NCI-H524 treated with DMSO at 0.1 percent for 48 hours (cell line): ENCODE results near the gene LRPPRC.
"Not testable (repeated sequence)": the region's sequence is repeated elsewhere in the genome, so short reads cannot be mapped to it uniquely, and the experiment has no call there.

Experiments used
- DNase-seq: peaks from one replicate; lab custom pipeline; 2025; lab: John Stamatoyannopoulos, UW

Gene LRPPRC

DNA sequence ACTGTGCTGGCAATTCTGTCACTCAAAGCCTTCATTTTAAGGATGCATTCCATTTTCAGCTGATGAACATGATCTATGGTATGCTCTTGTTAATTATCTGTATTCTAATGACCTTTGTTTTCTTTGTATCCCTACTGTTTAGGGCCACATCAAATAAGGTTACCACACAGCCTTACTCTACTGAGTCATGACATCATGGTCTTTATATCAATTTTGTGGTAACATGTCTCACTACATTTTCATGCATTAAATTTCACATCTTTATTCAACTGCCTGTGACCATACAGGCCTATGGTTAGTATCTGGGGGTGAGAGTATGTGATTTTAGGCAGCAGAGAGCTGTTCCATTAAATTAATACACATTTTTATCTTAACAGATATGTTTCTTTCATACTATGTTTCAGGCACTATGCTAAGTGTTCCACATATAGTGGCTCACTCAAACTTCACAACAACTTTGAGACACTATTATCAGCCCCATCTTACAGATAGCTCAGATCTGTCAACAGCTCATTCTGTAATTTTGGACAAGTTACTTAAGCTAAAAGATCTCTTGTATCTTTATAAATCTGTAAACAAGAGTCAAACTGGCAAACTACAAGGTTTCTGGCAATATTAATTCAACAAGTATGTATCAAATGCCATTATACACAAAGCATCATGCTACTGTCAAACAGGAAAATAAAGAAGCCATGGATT lies 18.0 kb downstream of the LRPPRC start:
- DNase-seq, result no peak

DNA sequence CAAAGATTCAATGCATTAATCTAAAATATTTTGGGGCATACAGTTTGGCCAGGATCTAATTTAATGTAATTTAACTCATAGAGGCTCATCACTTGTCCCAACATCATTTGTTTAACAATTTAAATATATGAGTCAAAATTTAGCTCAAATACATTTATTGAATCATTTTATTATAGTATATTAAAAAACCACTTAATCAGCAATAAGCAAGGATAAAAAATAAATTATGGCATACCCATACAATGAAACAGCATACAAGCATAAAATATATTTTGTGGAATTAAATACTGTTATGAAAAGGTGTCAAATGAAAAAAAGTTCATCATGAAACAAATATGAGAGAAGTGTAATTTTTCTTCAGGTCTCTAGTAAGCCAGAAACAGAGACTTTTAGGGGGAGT lies 34.9 kb downstream of the LRPPRC start:
- DNase-seq, result no peak

DNA sequence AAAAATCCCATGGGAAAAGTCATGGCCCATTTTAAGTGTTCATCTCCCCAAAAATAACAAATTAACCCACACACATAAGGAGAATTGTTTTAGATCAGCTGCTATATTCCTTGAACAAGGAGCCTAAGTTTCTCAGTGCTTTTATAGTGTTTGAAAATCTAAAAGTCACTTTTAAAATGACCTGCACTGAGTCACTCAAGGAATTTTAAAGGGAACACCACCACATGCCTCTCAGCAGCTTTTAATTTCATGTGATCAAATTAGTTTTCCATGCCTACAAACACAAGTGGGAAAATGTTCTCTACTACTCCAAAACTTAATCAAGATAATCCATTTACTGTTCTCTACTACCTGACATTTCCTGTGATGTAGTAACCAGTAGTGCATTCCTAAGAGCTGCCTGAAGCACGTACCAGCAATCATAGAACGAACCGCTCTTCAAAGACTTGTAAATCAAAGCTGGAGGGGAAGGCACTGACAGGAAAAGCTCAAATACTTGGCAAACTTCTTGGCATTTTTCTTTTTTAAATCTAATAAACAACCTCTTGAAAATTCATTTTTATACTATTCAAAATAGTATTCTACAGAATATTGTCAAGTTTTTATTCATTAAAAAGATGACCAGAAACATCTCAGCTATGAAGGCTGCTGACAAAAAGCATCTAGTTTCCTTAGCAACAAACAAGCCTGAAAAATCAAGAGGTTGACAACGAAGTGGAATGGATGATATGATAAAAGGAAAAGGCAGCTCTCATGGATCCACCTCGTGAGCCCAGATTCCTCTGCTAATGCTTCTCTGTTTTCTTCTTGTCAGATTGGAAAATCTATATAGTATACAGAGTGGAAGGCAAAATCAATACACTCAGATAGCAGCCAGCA lies 37.2 kb downstream of the LRPPRC start:
- DNase-seq, result no peak

DNA sequence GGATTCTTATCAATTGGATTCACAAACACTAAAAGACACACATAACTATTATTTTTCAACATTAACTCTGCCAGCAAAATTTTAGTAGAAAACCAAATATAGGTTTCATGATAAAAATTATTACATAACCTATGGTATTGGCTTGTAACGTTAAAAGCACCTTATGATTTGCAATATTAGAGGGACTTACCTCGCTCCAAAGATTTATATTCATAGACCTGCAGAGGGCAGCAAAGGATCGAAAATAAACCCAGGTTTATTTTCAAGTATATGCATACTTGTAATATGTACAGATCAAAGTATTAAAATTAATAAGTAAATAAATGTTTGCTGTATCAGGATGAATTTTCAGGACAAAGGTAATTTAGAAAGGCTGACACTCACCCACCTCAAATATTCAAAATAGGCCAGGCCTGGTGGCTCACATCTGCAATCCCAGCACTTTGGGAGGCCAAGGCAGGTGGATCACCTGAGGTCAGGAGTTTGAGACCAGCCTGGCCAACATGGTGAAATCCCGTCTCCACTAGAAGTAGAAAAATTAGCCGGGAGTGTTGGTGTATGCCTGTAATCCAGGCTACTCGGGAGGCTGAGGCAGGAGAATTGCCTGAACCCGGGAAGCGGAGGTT lies 45.3 kb downstream of the LRPPRC start:
- DNase-seq, result no peak

DNA sequence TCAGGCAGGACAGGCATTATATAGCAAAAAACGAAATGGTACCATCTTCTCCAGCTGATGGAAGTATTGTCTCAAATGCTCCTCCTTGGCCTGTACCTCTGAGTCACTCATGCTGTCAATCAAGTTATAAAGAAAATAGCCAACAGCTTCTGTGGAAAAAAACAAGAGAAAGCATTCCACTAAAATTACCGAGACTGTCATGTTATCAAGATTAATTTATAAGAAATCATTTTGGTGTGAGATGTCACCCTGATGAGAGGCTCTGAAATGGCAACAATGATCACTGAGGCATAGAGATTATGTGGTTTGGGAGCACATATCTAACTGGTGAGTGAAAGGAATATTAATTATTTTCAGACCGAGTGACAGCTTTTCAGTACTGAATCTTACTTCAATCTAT lies 47.4 kb downstream of the LRPPRC start:
- no peak for DNase-seq

DNA sequence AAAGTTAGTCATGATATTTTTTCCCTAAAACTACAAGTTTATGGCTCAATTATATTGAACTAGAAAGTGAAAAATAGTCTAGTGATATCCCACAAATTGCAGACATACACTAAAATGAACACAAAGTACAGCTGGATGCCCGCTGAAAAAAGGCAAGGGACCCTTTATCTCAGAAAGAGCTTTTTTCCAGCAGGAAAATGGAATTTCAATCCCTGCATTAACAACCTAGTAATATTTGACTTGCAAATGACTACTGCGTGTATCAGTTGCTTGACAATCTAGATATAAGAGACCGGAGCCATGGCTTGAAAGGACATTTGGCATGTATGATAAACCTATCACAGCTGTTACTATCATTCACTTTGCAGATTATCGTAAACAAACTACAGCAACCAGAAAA lies 49.1 kb downstream of the LRPPRC start:
- no peak for DNase-seq

DNA sequence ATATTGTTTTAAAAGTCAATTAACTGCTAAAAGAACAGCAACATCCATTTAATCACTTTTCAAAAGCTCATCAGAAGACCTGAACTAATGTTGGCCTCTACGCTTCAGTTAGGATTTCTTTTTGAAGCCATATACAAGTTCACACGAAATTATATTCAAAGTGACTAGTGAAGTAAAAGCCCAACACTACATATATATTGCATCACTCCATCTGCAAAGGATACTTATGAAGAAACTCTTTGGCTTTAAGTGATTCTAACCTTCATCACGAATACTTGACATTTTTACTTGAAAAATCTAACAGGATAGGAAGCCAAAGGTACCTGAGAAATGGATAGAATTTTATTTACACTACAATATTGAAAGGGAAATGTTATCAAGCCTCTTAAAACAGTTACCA lies 50.4 kb downstream of the LRPPRC start:
- no peak for DNase-seq

DNA sequence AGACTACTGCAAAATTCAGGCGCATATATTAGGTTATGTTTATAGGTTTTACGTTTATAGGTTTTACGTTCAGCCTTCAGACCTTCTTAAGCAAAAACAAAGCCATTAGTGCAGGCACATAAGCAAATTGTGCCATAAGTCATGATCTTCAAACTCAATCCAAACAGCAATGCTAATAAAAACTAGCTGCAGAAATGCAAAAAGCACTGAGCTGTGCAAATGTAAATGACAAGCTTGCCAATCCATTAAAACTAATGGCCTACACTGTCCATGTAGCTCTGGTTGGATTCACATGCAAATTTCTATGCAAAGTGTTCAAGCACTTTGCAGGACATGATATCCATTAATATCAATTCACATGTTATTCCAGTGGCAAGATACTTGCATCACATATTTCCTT lies 50.9 kb downstream of the LRPPRC start:
- no peak for DNase-seq

DNA sequence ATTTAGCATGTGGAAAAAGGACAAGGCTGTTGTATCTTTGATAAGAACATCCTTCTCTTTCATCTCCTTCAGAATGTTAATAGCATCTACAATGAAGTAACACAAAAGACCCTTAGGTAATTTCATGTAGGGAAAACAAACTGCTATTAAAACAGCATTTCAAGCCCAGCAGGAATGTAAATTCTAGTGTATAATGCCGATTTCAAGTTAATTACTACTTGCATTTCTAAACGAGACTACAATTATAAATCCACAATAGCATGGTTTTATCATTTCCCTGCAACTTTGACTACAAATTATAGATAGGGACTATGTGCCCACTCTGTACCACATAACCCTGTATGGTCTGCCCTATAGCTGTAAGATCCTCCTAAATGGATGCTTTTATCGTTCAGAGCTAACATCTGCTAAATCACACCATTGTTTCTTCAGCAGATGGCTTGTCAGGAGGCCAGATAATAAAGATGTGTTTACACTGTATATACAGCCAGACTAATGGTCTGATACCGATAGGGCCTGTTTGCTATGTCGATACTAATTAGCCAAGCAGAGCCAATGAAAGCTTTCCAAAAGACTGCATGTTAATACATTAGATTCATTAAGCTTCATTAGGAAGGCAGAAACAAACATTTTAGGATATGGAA lies 51.9 kb downstream of the LRPPRC start:
- DNase-seq, result peak; percentile 79

DNA sequence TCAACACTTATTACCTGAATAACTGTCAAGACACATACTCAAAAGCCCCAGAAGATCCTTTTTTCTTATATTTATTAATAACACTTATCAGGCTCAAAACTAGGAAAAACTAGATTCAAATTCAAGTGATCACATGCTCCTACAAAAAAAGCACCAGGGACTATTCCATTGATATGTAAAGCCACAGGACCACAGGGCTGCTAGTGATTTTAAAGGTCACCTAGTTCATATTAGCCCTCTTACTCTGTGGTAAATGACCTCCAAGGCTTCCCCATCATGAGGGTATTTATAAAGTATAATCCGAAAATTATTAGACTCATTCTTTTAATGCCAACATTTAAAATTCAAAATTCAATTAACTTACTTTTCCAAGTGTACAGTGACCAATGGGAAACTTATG lies 52.5 kb downstream of the LRPPRC start:
- DNase-seq, result no peak

DNA sequence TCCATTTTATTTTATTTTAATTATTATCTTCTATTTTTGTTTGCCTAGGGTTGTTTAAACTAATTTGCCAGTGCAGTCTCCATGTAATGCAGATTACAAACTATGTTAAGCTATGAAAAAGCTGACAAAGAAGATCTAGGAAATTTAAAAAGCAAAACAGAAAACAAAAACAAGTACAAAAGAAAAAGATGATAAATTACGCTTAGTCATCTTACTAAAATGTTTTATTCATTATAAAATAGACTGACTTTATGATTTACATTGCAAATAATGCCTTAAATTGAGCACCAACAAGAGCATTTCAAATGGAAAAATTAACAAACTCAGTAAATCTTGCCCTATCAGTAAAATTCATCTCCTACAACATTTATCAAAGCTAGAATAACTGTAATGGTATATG lies 52.9 kb downstream of the LRPPRC start:
- DNase-seq, result no peak

DNA sequence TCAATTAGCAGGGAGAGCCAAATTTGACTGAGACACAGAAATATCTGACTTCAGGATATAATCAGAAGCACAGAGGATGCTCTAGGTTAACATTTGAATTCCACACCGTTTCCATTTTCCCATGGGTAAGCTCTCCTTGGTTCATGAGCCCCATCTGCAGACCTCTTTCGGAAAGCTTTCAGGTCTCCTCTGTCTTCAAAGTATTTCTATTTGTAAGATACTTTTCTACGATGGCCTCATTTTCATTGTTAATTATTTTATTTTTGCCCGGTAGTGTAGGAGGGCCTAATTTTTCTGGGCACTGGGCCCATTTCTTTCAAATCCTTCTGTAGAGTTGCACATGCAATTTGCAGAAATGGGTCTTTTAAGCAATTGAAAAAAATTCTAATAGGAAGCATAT lies 53.8 kb downstream of the LRPPRC start:
- no peak for DNase-seq

DNA sequence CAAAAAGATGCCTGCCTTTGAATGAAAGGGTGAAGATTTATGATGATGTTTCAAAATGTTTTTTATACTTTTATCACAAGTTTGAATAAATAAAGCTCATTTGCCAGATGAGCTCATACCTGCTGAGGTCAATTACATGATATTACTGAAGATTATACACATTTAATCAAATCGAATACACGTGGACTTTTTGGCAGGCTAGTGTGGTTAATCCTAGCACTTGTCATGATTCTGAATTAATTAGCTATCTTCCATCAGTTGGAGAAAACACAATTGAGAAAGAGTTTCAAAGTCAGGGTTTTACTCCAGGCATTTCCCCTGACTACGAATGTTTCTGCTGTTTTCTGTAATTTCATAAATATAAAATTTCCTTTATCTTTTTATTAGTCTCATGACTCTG lies 54.4 kb downstream of the LRPPRC start:
- DNase-seq, result no peak

DNA sequence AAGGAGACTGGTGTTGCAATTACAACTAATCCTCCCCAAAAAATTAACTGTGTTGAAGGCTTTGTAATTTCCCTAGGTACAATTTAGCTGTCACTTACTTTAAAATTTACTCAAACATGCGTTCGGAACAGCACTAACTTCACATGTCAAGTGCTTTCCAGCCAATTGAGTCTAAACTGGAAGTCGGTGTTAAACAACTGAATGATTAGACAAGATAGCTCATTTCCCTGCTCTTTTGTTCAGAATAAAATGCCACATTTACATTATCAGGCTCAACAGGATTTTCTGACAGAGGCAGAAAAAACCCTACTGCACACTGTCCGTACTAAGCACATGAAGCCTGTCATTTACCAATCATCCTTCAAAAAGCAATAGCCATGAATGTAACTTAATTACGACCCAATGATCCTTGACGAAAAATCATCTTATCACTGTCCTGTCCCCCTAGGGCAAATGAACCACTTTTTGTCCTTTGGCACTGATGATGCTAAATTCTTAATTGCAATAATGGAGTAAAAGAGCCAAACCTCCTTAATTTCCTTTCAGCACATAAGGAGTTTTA lies 56.0 kb downstream of the LRPPRC start:
- DNase-seq, result no peak

DNA sequence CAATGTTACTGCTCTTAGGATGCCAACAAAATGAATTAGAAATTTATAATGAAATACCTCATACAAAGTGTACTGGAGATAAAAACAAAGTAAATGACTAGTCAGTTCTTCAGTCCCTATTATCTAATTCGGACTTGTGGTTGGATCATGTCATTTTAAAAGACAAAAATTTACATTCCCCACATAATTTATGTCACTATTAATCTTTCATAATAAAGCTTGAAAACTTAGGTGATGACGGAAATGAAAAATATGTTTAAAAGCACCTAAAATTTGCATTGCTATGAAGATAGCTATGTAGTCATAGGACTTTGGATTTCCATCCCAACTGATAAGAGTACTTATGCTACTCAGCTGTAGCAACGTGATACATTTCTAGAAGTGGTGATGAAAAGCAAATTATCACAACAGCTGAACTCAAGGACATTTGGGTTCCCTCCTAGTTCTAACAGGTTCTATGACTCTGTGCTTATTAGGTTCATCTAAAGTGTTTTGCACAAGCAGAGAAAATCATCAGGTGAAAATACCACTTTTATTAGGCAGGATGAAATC lies 58.4 kb downstream of the LRPPRC start:
- no peak for DNase-seq

DNA sequence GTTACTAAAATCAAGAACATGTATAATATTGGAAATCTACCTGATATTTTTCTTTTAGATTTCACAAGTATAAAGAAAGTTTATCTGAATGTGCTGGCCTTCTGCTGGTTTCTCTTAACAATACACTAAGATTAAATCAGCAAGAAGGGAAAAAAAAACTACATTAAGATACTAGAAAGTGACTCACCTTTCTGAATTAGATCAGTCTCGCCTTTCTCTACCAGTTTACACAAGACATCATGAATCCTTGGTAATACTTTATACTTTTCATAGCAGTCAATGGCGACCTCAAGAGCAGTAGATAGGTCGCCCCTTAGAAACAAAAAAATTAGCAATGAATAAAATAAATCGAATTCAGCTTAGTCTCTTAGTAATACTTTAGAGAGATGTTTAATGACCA lies 61.2 kb downstream of the LRPPRC start:
- DNase-seq, result no peak

DNA sequence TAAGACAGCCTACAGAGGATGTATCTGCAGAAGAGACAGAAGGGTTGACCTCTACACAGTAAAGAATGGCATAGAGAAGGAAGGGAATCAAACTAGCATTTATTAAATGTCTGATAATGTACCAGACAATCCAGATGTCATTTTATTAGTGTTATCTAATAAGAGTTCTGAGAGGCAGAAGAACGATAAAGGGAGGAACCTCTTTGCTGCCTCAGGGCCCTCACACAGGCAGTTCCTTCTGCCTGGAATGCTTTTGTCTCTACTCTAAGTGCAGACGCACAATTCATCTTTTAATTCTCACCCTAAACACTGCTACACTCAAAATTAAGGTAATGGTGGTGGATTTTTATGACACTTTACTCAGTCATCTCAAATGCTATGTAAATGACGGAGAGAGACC lies 64.5 kb downstream of the LRPPRC start:
- DNase-seq, result no peak

DNA sequence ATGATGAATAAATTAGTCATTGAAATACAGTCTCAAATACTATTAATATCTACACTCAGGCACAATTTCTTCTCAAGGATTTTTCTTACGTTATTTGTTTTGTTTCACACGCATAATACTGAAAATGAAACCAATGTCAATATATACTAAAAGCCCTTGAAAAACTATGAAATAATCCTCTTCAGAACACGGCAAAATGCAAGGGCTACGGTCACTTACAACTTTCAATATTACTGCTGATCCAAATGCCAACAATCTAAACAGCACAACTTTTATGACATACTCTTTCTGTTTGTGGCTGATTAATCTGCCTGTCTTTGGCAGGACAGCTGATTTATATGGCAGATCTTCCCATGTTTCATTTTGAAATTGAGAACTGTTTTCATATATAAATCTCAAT lies 68.3 kb downstream of the LRPPRC start:
- DNase-seq, result no peak

DNA sequence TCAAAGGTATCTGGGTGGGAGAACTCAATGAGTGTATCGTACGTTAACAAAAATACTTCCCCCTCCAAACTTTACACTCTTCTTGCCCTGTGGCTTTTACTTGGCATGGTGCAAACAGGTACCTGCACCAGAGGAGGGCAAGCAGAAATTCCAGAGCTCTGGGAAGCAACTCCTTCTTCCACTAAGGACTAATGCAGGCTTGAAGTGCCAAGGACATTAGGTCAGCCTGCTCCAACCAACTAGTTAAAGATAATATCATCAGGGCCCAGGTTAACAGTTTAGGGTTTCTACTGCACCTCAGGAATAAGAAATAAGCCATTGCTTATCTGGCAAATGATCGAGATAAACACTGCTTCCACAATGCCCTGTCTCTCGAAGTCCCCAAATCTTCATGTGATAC lies 70.4 kb downstream of the LRPPRC start:
- DNase-seq, result no peak

DNA sequence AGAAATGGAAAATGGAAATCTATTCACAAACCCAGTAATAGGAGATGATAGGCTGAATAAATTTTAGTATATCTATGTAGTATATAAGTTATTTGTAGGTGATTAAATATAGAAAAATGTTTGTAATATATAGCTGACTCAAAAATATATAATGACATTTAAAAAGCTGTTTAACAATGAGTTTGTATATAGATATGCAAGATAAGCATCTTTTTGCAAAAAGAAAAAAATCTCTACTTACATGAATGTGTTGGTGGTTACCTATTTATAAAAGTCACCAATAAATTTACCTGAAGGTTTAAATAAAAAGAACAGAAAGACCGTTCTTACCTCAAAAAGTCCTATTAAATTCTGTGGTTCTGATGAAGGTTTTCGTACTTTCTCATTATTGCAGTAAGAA lies 71.3 kb downstream of the LRPPRC start:
- DNase-seq, result no peak

DNA sequence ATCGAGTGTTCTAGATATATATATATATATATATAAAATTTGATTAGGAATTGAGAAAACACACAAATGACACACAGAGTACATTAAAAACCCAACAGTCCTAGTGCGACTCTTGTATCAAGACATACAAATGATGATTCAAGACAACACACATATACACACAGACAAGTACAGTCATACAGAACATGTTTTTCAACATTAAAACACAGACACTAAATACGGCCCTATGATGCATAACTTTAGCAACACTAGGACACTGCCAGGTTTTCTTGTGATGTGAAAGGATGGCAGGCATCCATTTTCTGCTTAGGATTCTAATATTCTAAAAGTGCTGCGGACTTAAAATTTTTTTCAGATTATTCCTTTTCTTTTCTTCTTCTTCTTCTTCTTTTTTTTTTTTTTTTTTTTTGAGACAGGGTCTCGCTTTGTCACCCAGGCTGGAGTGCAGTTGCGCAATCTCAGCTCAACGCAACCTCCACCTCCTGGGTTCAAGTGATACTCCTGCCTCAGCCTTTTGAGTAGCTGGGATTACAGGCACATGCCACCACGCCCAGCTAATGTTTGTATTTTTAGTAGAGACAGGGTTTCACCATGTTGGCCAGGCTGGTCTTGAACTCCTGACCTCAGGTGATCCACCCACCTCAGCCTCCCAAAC lies 84.5 kb downstream of the LRPPRC start:
- not testable (repeated sequence) for DNase-seq
